Ishikawa (cell line): Measurements from ENCODE around the gene VPS33A.

Experiments used
- CEBPB ChIP-seq: IDR thresholded peaks from 2 replicates; pipeline ENCODE4 v1.6.1; 2012
- CREB1 ChIP-seq: IDR thresholded peaks from 2 replicates; pipeline ENCODE4 v1.6.1; 2012; ENCODE audit warnings: low read depth
- EGR1 ChIP-seq: IDR thresholded peaks from 2 replicates; pipeline ENCODE4 v1.6.1; 2012
- EP300 ChIP-seq: IDR thresholded peaks from 2 replicates; pipeline ENCODE4 v1.6.1; 2012; ENCODE audit warnings: borderline replicate concordance
- FOXM1 ChIP-seq: IDR thresholded peaks from 2 replicates; pipeline ENCODE4 v1.6.1; 2012; ENCODE audit warnings: low read depth, borderline replicate concordance
- NFIC ChIP-seq: IDR thresholded peaks from 2 replicates; pipeline ENCODE4 v1.6.1; 2012
- RAD21 ChIP-seq: IDR thresholded peaks from 2 replicates; pipeline ENCODE4 v1.6.1; 2012; ENCODE audit warnings: low read depth
- TAF1 ChIP-seq: IDR thresholded peaks from 2 replicates; pipeline ENCODE4 v1.6.1; 2012; ENCODE audit warnings: low read depth, mild to moderate bottlenecking
- TCF12 ChIP-seq: IDR thresholded peaks from 2 replicates; pipeline ENCODE4 v1.6.1; 2012; ENCODE audit warnings: low read depth
- TEAD4 ChIP-seq: IDR thresholded peaks from 2 replicates; pipeline ENCODE4 v1.6.1; 2012
- YY1 ChIP-seq: IDR thresholded peaks from 2 replicates; pipeline ENCODE4 v1.6.1; 2012; ENCODE audit warnings: low read depth
- ZBTB7A ChIP-seq: IDR thresholded peaks from 2 replicates; pipeline ENCODE4 v1.6.1; 2012; ENCODE audit warnings: low read depth
- TF ChIP-seq, protein P1 (sequence below): IDR thresholded peaks from 2 replicates; pipeline ENCODE4 v1.6.1; 2012
- TF ChIP-seq, protein P2 (sequence below): IDR thresholded peaks from 2 replicates; pipeline ENCODE4 v1.6.1; 2012
- TF ChIP-seq, protein P3 (sequence below): IDR thresholded peaks from 2 replicates; pipeline ENCODE4 v1.6.1; 2012; ENCODE audit warnings: low read depth, mild to moderate bottlenecking

The VPS33A gene

DNA sequence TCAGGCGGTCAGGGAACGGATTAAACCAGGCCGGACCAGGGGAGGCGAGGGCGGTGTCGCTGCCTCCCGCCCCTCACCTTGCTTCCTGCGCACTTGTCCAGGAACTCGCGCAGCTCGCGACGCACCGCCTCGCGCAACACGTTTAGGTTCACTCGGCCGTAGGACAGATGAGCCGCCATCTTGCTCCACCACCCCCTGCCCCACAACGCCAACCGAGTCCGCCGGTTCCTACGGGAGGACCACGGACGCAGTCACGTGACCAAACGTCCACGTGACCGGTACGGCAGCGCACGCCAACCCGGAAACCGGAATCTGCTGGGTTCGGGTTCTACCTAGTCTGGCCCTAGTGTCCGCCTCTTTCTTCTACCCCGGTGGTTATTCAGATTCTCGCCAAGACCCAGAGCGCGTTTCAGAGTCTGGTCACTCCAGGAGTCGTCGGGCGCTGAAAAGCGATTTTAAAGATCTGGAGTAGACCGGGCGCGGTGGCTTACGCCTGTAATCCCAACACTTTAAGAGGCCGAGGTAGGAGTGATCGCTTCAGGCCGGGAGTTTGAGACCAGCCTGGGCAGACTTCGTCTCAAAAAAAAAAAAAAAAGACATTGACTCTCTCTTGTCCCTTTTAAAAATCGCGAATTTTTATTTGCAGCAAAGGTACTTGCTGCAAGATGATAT, at the start of gene VPS33A:
Gene VPS33A, minus strand, starts transcription at position 265 of the 672 bp plus-strand sequence. Its CDS starts 86 bp downstream, at position 179.
- TF ChIP-seq TAF1 (peak; percentile 84), ZBTB7A (no peak), NFIC (peak; percentile 73), CREB1 (no peak), CEBPB (peak; percentile 35; the same call in 1 of the 2 replicates), YY1 (peak; percentile 95), TCF12 (peak; percentile 68; the same call in 1 of the 2 replicates), FOXM1 (no peak), EP300 (peak; percentile 68; the same call in 1 of the 2 replicates), RAD21 (no peak), EGR1 (peak; percentile 58; the same call in 1 of the 2 replicates), TEAD4 (peak; percentile 36; the same call in 1 of the 2 replicates)
- TF ChIP-seq, protein P1, sequence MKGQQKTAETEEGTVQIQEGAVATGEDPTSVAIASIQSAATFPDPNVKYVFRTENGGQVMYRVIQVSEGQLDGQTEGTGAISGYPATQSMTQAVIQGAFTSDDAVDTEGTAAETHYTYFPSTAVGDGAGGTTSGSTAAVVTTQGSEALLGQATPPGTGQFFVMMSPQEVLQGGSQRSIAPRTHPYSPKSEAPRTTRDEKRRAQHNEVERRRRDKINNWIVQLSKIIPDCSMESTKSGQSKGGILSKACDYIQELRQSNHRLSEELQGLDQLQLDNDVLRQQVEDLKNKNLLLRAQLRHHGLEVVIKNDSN = peak; percentile 100
- TF ChIP-seq, protein P2, sequence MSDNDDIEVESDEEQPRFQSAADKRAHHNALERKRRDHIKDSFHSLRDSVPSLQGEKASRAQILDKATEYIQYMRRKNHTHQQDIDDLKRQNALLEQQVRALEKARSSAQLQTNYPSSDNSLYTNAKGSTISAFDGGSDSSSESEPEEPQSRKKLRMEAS = peak; percentile 93
- TF ChIP-seq, protein P3, sequence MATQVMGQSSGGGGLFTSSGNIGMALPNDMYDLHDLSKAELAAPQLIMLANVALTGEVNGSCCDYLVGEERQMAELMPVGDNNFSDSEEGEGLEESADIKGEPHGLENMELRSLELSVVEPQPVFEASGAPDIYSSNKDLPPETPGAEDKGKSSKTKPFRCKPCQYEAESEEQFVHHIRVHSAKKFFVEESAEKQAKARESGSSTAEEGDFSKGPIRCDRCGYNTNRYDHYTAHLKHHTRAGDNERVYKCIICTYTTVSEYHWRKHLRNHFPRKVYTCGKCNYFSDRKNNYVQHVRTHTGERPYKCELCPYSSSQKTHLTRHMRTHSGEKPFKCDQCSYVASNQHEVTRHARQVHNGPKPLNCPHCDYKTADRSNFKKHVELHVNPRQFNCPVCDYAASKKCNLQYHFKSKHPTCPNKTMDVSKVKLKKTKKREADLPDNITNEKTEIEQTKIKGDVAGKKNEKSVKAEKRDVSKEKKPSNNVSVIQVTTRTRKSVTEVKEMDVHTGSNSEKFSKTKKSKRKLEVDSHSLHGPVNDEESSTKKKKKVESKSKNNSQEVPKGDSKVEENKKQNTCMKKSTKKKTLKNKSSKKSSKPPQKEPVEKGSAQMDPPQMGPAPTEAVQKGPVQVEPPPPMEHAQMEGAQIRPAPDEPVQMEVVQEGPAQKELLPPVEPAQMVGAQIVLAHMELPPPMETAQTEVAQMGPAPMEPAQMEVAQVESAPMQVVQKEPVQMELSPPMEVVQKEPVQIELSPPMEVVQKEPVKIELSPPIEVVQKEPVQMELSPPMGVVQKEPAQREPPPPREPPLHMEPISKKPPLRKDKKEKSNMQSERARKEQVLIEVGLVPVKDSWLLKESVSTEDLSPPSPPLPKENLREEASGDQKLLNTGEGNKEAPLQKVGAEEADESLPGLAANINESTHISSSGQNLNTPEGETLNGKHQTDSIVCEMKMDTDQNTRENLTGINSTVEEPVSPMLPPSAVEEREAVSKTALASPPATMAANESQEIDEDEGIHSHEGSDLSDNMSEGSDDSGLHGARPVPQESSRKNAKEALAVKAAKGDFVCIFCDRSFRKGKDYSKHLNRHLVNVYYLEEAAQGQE = no peak

DNA sequence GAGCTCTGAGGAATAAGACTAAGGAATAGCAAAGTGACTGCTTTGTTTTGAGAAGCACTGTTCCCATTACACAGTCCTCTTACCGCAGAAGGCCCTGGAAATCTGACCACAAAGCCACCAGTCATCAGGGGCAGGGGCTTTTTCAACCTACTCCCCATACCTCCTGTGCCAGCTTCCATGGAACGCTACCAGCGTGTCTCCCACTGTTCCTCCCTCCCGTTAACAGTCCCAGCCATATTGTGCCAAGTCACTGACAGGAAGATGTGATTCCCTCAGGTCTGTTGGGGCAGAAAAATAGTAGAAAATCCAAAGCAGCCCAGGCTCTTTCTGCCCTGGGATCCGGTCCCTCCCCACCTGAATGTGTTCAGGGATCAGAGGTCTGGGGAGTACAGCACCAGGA, 46.6 kb upstream of the VPS33A start:
- TF ChIP-seq EP300 = no peak
- TF ChIP-seq CREB1 = no peak
- no peak for TF ChIP-seq TAF1
- TF ChIP-seq EGR1 = no peak
- no peak for TF ChIP-seq YY1
- no peak for TF ChIP-seq CEBPB
- TF ChIP-seq TCF12 = no peak
- TF ChIP-seq, protein P3 = no peak
- TF ChIP-seq ZBTB7A = no peak
- no peak for TF ChIP-seq NFIC
- TF ChIP-seq RAD21 = no peak
- TF ChIP-seq TEAD4 = no peak

DNA sequence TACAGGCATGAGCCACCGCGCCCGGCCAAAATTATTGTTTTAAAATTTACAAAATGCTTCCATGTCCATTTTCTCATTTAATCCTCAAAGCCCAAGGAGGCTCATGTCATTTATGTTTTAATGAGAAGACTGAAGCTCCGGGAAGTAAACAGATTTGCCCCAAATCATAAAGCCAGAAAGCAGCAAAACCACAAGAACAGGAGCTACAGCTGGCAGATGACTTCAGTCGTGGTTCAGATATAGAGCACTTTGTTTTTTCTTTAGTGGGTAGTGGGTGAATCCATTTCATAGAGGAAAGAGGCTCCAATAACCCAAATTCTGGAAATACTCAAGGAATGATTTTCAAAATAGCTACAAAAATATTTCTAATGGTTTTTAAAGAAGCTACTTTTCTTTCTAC, 45.4 kb upstream of the VPS33A start:
- TF ChIP-seq, protein P2 = no peak
- TF ChIP-seq FOXM1 (no peak), ZBTB7A (no peak), TEAD4 (no peak), CREB1 (no peak), EGR1 (no peak), CEBPB (no peak), TAF1 (no peak), TCF12 (no peak), RAD21 (no peak), EP300 (no peak), YY1 (no peak), NFIC (no peak)
- TF ChIP-seq, protein P1 = no peak
- TF ChIP-seq, protein P3 = no peak
